Neuronal stem cell (in vitro differentiated cells): ENCODE measurements around the gene KIF20A.

ENCODE experiments used
- DNase-seq: peaks from one replicate; pipeline ENCODE4 v3.0.0-alpha.2; 2013; ENCODE audit warnings: low spot score
- H2AFZ ChIP-seq: one replicate; pipeline ENCODE4 v1.6.1; 2013; ENCODE audit warnings: mild to moderate bottlenecking, low read length, inconsistent platforms
- H2AK5ac ChIP-seq: 2 replicates; pipeline ENCODE4 v1.6.1; 2013; ENCODE audit warnings: low read depth, mild to moderate bottlenecking, inconsistent platforms, low read length, moderate library complexity, mixed read lengths
- H2BK120ac ChIP-seq: 2 replicates; pipeline ENCODE4 v1.6.1; 2013; ENCODE audit warnings: low read depth, mild to moderate bottlenecking, inconsistent platforms, low read length, moderate library complexity, mixed read lengths
- H2BK12ac ChIP-seq: one replicate; pipeline ENCODE4 v1.6.1; 2013; ENCODE audit warnings: low read length, inconsistent platforms
- H2BK15ac ChIP-seq: 2 replicates; pipeline ENCODE4 v1.6.1; 2013; ENCODE audit warnings: mild to moderate bottlenecking, low read length, inconsistent platforms, mixed read lengths
- H2BK5ac ChIP-seq: one replicate; pipeline ENCODE4 v1.6.1; 2013; ENCODE audit warnings: inconsistent platforms, mild to moderate bottlenecking, low read length, moderate library complexity
- H3K14ac ChIP-seq: one replicate; pipeline ENCODE4 v1.6.1; 2013; ENCODE audit warnings: low read length, inconsistent platforms
- H3K18ac ChIP-seq: 2 replicates; pipeline ENCODE4 v1.6.1; 2013; ENCODE audit warnings: low read length, inconsistent platforms
- H3K23ac ChIP-seq: 2 replicates; pipeline ENCODE4 v1.6.1; 2013; ENCODE audit warnings: low read depth, mild to moderate bottlenecking, mixed read lengths, low read length, inconsistent platforms; ENCODE audit not compliant: poor library complexity
- H3K27ac ChIP-seq: replicated peaks from 3 replicates; pipeline ENCODE4 v1.5.1; 2013; ENCODE audit warnings: low read length, inconsistent platforms
- H3K27me3 ChIP-seq, 3 experiments: 2 replicates each; pipeline ENCODE4 v1.6.1; 2013; ENCODE audit warnings: low read length in 3 of 3, mild to moderate bottlenecking in 2 of 3, inconsistent platforms in 1 of 3, low read depth in 1 of 3, mixed read lengths in 1 of 3, moderate library complexity in 1 of 3; ENCODE audit not compliant: control insufficient read depth in 3 of 3, insufficient read depth in 3 of 3
- H3K36me3 ChIP-seq, 2 donors: replicated peaks in 1 of 2; 2 replicates each; pipeline ENCODE4 v1.6.1; 2013; ENCODE audit warnings: low read length in 2 of 2; ENCODE audit not compliant: control insufficient read depth in 2 of 2, insufficient read depth in 2 of 2
- H3K4ac ChIP-seq: 2 replicates; pipeline ENCODE4 v1.6.1; 2013; ENCODE audit warnings: inconsistent platforms, mild to moderate bottlenecking, low read length, moderate library complexity
- H3K4me1 ChIP-seq, 2 donors: 1 replicate in 1 of 2; 2 replicates in 1 of 2; pipeline ENCODE4 v1.6.1; 2013; ENCODE audit warnings: low read length in 2 of 2, low read depth in 1 of 2; ENCODE audit not compliant: control insufficient read depth in 2 of 2, insufficient read depth in 1 of 2
- H3K4me2 ChIP-seq: one replicate; pipeline ENCODE4 v1.6.1; 2013; ENCODE audit warnings: mild to moderate bottlenecking, low read length, inconsistent platforms; ENCODE audit not compliant: insufficient read depth, poor library complexity, severe bottlenecking
- H3K4me3 ChIP-seq, 2 donors: 2 replicates each; pipeline ENCODE4 v1.5.1; 2013; ENCODE audit warnings: low read length in 2 of 2, mild to moderate bottlenecking in 2 of 2, inconsistent platforms in 1 of 2, moderate library complexity in 1 of 2
- H3K79me1 ChIP-seq: one replicate; pipeline ENCODE4 v1.6.1; 2013; ENCODE audit warnings: low read depth, mild to moderate bottlenecking, inconsistent platforms, low read length, moderate library complexity
- H3K9ac ChIP-seq: one replicate; pipeline ENCODE4 v1.6.1; 2013; ENCODE audit warnings: mild to moderate bottlenecking, low read depth, low read length, inconsistent platforms; ENCODE audit not compliant: poor library complexity
- H3K9me3 ChIP-seq, 2 donors: replicated peaks in 1 of 2; 2 replicates each; pipeline versions ENCODE3 to v1.6.1; 2013; ENCODE audit warnings: low read length in 2 of 2, mild to moderate bottlenecking in 2 of 2, inconsistent platforms in 1 of 2, low read depth in 1 of 2, mixed read lengths in 1 of 2, moderate library complexity in 1 of 2; ENCODE audit not compliant: control insufficient read depth in 2 of 2, insufficient read depth in 1 of 2
- H4K8ac ChIP-seq: one replicate; pipeline ENCODE4 v1.6.1; 2013; ENCODE audit warnings: low read depth, mild to moderate bottlenecking, inconsistent platforms, low read length, moderate library complexity
- H4K91ac ChIP-seq: one replicate; pipeline ENCODE4 v1.6.1; 2013; ENCODE audit warnings: low read length, low read depth, mild to moderate bottlenecking, inconsistent platforms; ENCODE audit not compliant: poor library complexity
- WGBS, 2 donors: extraction: QIAGEN DNeasy Blood & Tissue Kit; methylation state at CpG; one replicate each; pipeline ENCODE4 v1.1.7; 2013; ENCODE audit warnings: missing lambda C conversion rate in 2 of 2, mixed read lengths in 1 of 2; ENCODE audit not compliant: insufficient read length in 2 of 2, insufficient replicate concordance in 1 of 2; ENCODE audit errors: extremely low coverage in 2 of 2; 5-methylcytosine and 5-hydroxymethylcytosine counted together

The KIF20A gene

DNA sequence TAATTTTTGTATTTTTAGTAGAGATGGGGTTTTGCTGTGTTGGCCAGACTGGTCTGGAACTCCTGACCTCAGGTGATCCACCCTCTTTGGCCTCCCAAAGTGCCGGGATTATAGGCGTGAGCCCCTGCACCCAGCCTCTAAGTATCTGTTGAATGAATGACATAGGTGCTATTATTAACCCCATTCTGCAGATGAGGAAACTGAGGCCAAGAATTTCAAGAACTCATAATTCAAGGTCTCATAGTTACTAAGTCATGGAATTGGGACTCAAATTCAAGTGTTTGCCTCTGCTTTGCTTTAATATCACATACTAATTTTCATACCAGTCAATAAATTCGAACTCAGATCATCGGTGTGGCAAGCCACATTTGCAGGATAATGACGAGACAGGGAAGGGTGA is 1.9 kb downstream of the KIF20A start:
- H3K36me3 ChIP-seq, result peaks cover 42 to 66% of the 10 kb centered on the region in 2 donors
- peaks cover 0 to 2% of the 10 kb centered on the region in 2 donors for H3K4me1 ChIP-seq
- no CpG with 5 or more reads among the region's 5 CpGs for WGBS, 2 donors

DNA sequence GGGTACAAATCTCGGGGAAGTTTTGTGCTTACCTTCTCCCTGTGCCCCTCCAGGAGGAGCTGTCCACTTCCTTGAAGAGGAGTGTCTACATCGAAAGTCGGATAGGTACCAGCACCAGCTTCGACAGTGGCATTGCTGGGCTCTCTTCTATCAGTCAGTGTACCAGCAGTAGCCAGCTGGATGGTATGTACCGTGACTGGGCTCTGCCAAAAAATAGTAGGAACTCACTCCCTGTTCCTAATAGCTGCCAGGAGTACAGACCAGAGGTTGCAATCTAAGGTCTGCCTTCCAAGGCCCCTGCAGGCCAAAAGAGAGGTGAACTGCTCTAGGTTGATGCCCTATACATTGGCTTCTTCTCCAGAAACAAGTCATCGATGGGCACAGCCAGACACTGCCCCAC is 3.9 kb downstream of the KIF20A start:
- H3K36me3 ChIP-seq, result peaks cover 52 to 71% of the 10 kb centered on the region in 2 donors
- no peak overlapping the region for H3K4ac ChIP-seq
- no CpG with 5 or more reads among the region's 6 CpGs for WGBS, 2 donors

More for the DNA sequence above, 1.9 kb downstream of the KIF20A start:
- Histone ChIP-seq H3K14ac (no peak overlapping the region), H2AFZ (no peak overlapping the region), H3K27me3 (no peaks in the 10 kb centered on the region), H3K23ac (no peak overlapping the region), H4K8ac (no peak overlapping the region), H3K27ac (no peak overlapping the region), H3K4me3 (no peak overlapping the region), H3K9me3 (no peaks in the 10 kb centered on the region), H4K91ac (no peak overlapping the region), H3K79me1 (peaks cover 2% of the 10 kb centered on the region), H3K18ac (no peak overlapping the region), H2BK120ac (no peak overlapping the region), H3K4ac (no peak overlapping the region), H2BK12ac (no peak overlapping the region), H2AK5ac (no peak overlapping the region), H3K9ac (no peak overlapping the region), H2BK5ac (no peak overlapping the region), H2BK15ac (no peak overlapping the region), H3K4me2 (no peak overlapping the region)
- DNase-seq, result no peak

GRCh38 chr5:138186002-138186447 is 7.1 kb downstream of the KIF20A start:
- no peak overlapping the region for H3K27ac ChIP-seq
- no peak overlapping the region for H2BK120ac ChIP-seq
- no peak overlapping the region for H4K8ac ChIP-seq
- H3K36me3 ChIP-seq, result peaks cover 63 to 99% of the 10 kb centered on the region in 2 donors
- H3K18ac ChIP-seq, result no peak overlapping the region
- no peaks in the 10 kb centered on the region for H3K79me1 ChIP-seq
- H2BK5ac ChIP-seq, result no peak overlapping the region
- H4K91ac ChIP-seq, result no peak overlapping the region
- no peak for DNase-seq
- no peak overlapping the region for H3K4me3 ChIP-seq
- H3K9ac ChIP-seq, result no peak overlapping the region
- H3K23ac ChIP-seq, result no peak overlapping the region
- H3K27me3 ChIP-seq, result no peaks in the 10 kb centered on the region
- H3K4me2 ChIP-seq, result no peak overlapping the region
- H3K14ac ChIP-seq, result no peak overlapping the region
- WGBS, 2 donors, result no CpG with 5 or more reads among the region's 2 CpGs
- no peak overlapping the region for H2AFZ ChIP-seq
- H3K4me1 ChIP-seq, result no peaks in the 10 kb centered on the region
- no peak overlapping the region for H2BK15ac ChIP-seq
- no peak overlapping the region for H2BK12ac ChIP-seq
- no peaks in the 10 kb centered on the region for H3K9me3 ChIP-seq
- no peak overlapping the region for H2AK5ac ChIP-seq
- no peak overlapping the region for H3K4ac ChIP-seq

More for the DNA sequence above, 3.9 kb downstream of the KIF20A start:
- Histone ChIP-seq H3K14ac (no peak overlapping the region), H3K4me2 (no peak overlapping the region), H3K9ac (no peak overlapping the region), H2AFZ (no peak overlapping the region), H3K23ac (no peak overlapping the region), H3K27ac (no peak overlapping the region), H3K18ac (no peak overlapping the region), H3K27me3 (no peaks in the 10 kb centered on the region), H2BK5ac (no peak overlapping the region), H3K9me3 (no peaks in the 10 kb centered on the region), H2BK15ac (no peak overlapping the region), H4K91ac (no peak overlapping the region), H3K79me1 (peaks cover 2% of the 10 kb centered on the region), H3K4me3 (no peak overlapping the region), H4K8ac (no peak overlapping the region), H3K4me1 (no peaks in the 10 kb centered on the region), H2BK12ac (no peak overlapping the region), H2BK120ac (no peak overlapping the region), H2AK5ac (no peak overlapping the region)
- DNase-seq, result no peak

- Histone ChIP-seq H3K27me3 (no peaks in the 10 kb centered on the region), H3K9me3 (no peaks in the 10 kb centered on the region), H2AK5ac (no peak overlapping the region), H3K4me3 (no peak overlapping the region), H2BK15ac (no peak overlapping the region), H3K4me2 (no peak overlapping the region), H3K79me1 (no peaks in the 10 kb centered on the region), H4K8ac (no peak overlapping the region), H3K23ac (no peak overlapping the region), H3K4me1 (no peaks in the 10 kb centered on the region), H2BK5ac (no peak overlapping the region), H3K36me3 (peaks cover 51 to 97% of the 10 kb centered on the region in 2 donors), H3K27ac (no peak overlapping the region), H2AFZ (no peak overlapping the region), H2BK120ac (no peak overlapping the region), H3K9ac (no peak overlapping the region), H4K91ac (no peak overlapping the region), H3K4ac (no peak overlapping the region), H3K18ac (no peak overlapping the region), H2BK12ac (no peak overlapping the region), H3K14ac (no peak overlapping the region)
- no CpG with 5 or more reads among the region's 3 CpGs for WGBS, 2 donors
- DNase-seq, result no peak
Observed at GRCh38 chr5:138188626-138189025, 9.7 kb downstream of the KIF20A start.
